ENCODE results near the gene SDHAF1. TPM values are rescaled to one million over a fixed set of nuclear protein-coding genes. Genes with fewer than 3 reads are reported as not detected.

The SDHAF1 gene
- polyA plus RNA-seq, 1 donor from 2014 or later, result 53.7 TPM

- no peaks in the 10 kb centered on the region for H3K27me3 Mint-ChIP-seq
These were observed 927 bp upstream of the SDHAF1 start for GRCh38 chr19:35993923-35994598.

GRCh38 chr19:35996777-35997176 lies 1.8 kb downstream of the SDHAF1 start:
- Mint-ChIP-seq H3K4me1 (peaks cover 15 to 26% (median 22%) of the 10 kb centered on the region in 3 donors), H3K27me3 (no peaks in the 10 kb centered on the region), H3K9me3 (no peaks in the 10 kb centered on the region), H3K36me3 (peaks cover 2% of the 10 kb centered on the region), H3K27ac (peak overlapping the region in 1 of 3 donors; percentile 57), H3K4me3 (peak overlapping the region in 3 of 4 donors; percentile 92 to 95 (median 93))

More at GRCh38 chr19:35993923-35994598, 927 bp upstream of the SDHAF1 start:
- peak overlapping the region; percentile 82 to 95 (median 90) for H3K4me3 Mint-ChIP-seq
- peaks cover 2% of the 10 kb centered on the region for H3K36me3 Mint-ChIP-seq
- no peaks in the 10 kb centered on the region for H3K9me3 Mint-ChIP-seq
- peak overlapping the region in 2 of 3 donors; percentile 62 to 96 for H3K27ac Mint-ChIP-seq
- peaks cover 10 to 21% (median 18%) of the 10 kb centered on the region in 3 donors for H3K4me1 Mint-ChIP-seq

- Mint-ChIP-seq H3K4me1 (peaks cover 4 to 16% (median 12%) of the 10 kb centered on the region in 3 donors), H3K27me3 (no peaks in the 10 kb centered on the region), H3K27ac (no peak overlapping the region), H3K4me3 (no peak overlapping the region), H3K9me3 (no peaks in the 10 kb centered on the region), H3K36me3 (peaks cover 4% of the 10 kb centered on the region)
These were observed 6.6 kb downstream of the SDHAF1 start for GRCh38 chr19:36001605-36002004.

- Mint-ChIP-seq H3K36me3 (peaks cover 4% of the 10 kb centered on the region), H3K27me3 (no peaks in the 10 kb centered on the region), H3K4me1 (peaks cover 4 to 9% (median 5%) of the 10 kb centered on the region in 3 donors), H3K9me3 (no peaks in the 10 kb centered on the region), H3K27ac (no peak overlapping the region), H3K4me3 (peak overlapping the region in 1 of 4 donors; percentile 52)
These were observed 8.3 kb downstream of the SDHAF1 start for GRCh38 chr19:36003284-36003683.

GRCh38 chr19:36006955-36007354 lies 12.0 kb downstream of the SDHAF1 start:
- peaks cover 2% of the 10 kb centered on the region for H3K27me3 Mint-ChIP-seq
- no peak overlapping the region for H3K27ac Mint-ChIP-seq
- no peak overlapping the region for H3K4me3 Mint-ChIP-seq
- H3K36me3 Mint-ChIP-seq, result peaks cover 4% of the 10 kb centered on the region
- no peaks in the 10 kb centered on the region for H3K9me3 Mint-ChIP-seq
- peaks cover 4 to 11% (median 5%) of the 10 kb centered on the region in 3 donors for H3K4me1 Mint-ChIP-seq

- peaks cover 2% of the 10 kb centered on the region for H3K27me3 Mint-ChIP-seq
- peak within 1 kb of the TSS in 1 of 3 donors; percentile 81 for H3K27ac Mint-ChIP-seq
- peak within 1 kb of the TSS; percentile 16 to 83 (median 71) for H3K4me3 Mint-ChIP-seq
- peaks cover 8 to 16% (median 10%) of the 10 kb centered on the region in 3 donors for H3K4me1 Mint-ChIP-seq
- no peaks in the 10 kb centered on the region for H3K9me3 Mint-ChIP-seq
- H3K36me3 Mint-ChIP-seq, result no peaks in the 10 kb centered on the region
These were observed 13.5 kb downstream of the SDHAF1 start, which contains the start of gene SYNE4 for GRCh38 chr19:36008336-36008978. SYNE4 (minus strand) TSS chr19:36008813; CDS start chr19:36008681, 132 bp downstream.

- Mint-ChIP-seq H3K27me3 (peaks cover 2% of the 10 kb centered on the region), H3K4me3 (peak overlapping the region; percentile 16 to 83 (median 71)), H3K36me3 (no peaks in the 10 kb centered on the region), H3K9me3 (no peaks in the 10 kb centered on the region), H3K27ac (no peak overlapping the region), H3K4me1 (peaks cover 15 to 21% (median 15%) of the 10 kb centered on the region in 3 donors)
These were observed 14.2 kb downstream of the SDHAF1 start for GRCh38 chr19:36009220-36009619.

- peaks cover 19 to 25% (median 21%) of the 10 kb centered on the region in 3 donors for H3K4me1 Mint-ChIP-seq
- no peaks in the 10 kb centered on the region for H3K9me3 Mint-ChIP-seq
- H3K36me3 Mint-ChIP-seq, result no peaks in the 10 kb centered on the region
- peak overlapping the region in 1 of 3 donors; percentile 81 for H3K27ac Mint-ChIP-seq
- H3K4me3 Mint-ChIP-seq, result peak overlapping the region; percentile 16 to 83 (median 71)
- peaks cover 2% of the 10 kb centered on the region for H3K27me3 Mint-ChIP-seq
These were observed 14.8 kb downstream of the SDHAF1 start for GRCh38 chr19:36009633-36010379.

GRCh38 chr19:36010402-36010801 lies 15.4 kb downstream of the SDHAF1 start:
- H3K4me3 Mint-ChIP-seq, result peak overlapping the region in 2 of 4 donors; percentile 71
- H3K9me3 Mint-ChIP-seq, result no peaks in the 10 kb centered on the region
- H3K27me3 Mint-ChIP-seq, result peaks cover 2% of the 10 kb centered on the region
- peak overlapping the region in 1 of 3 donors; percentile 81 for H3K27ac Mint-ChIP-seq
- no peaks in the 10 kb centered on the region for H3K36me3 Mint-ChIP-seq
- peaks cover 19 to 21% (median 21%) of the 10 kb centered on the region in 3 donors for H3K4me1 Mint-ChIP-seq

GRCh38 chr19:36013280-36014011 lies 18.5 kb downstream of the SDHAF1 start:
- Mint-ChIP-seq H3K4me3 (peak overlapping the region; percentile 89 to 98 (median 96)), H3K9me3 (no peaks in the 10 kb centered on the region), H3K4me1 (peaks cover 19 to 22% (median 21%) of the 10 kb centered on the region in 3 donors), H3K36me3 (peaks cover 3% of the 10 kb centered on the region), H3K27ac (peak overlapping the region; percentile 54 to 99 (median 93)), H3K27me3 (peaks cover 2% of the 10 kb centered on the region)

GRCh38 chr19:36014012-36014924 lies 19.3 kb downstream of the SDHAF1 start, which contains the start of gene ALKBH6:
ALKBH6 (minus strand) TSS chr19:36014213; CDS start chr19:36013397, 816 bp downstream.
- Mint-ChIP-seq H3K4me1 (peaks cover 15 to 22% (median 17%) of the 10 kb centered on the region in 3 donors), H3K4me3 (peak within 1 kb of the TSS; percentile 89 to 98 (median 96)), H3K27ac (peak within 1 kb of the TSS; percentile 64 to 99 (median 93)), H3K9me3 (no peaks in the 10 kb centered on the region), H3K27me3 (no peaks in the 10 kb centered on the region), H3K36me3 (peaks cover 3% of the 10 kb centered on the region)

GRCh38 chr19:36019061-36019670 lies 24.2 kb downstream of the SDHAF1 start:
- Mint-ChIP-seq H3K4me1 (peaks cover 5 to 7% (median 6%) of the 10 kb centered on the region in 3 donors), H3K4me3 (no peak overlapping the region), H3K27me3 (no peaks in the 10 kb centered on the region), H3K36me3 (peaks cover 8% of the 10 kb centered on the region), H3K27ac (no peak overlapping the region), H3K9me3 (no peaks in the 10 kb centered on the region)

GRCh38 chr19:36023432-36023831 lies 28.4 kb downstream of the SDHAF1 start:
- H3K27ac Mint-ChIP-seq, result no peak overlapping the region
- no peaks in the 10 kb centered on the region for H3K27me3 Mint-ChIP-seq
- H3K4me1 Mint-ChIP-seq, result no peaks in the 10 kb centered on the region
- peaks cover 11% of the 10 kb centered on the region for H3K36me3 Mint-ChIP-seq
- H3K4me3 Mint-ChIP-seq, result no peak overlapping the region
- no peaks in the 10 kb centered on the region for H3K9me3 Mint-ChIP-seq

All from IgD-negative memory B cell (primary cell).